Measurements from ENCODE around the gene NHEJ1. TPM values are rescaled to one million over a fixed set of nuclear protein-coding genes. Genes with fewer than 3 reads are reported as not detected.

The NHEJ1 gene
- total RNA-seq, 2 experiments from 2014 or later, result 20.7 to 23.8 TPM

- ChIA-PET CTCF (interaction anchor here (0.6 to 2.2 kb wide), 6 partner anchors 13 to 113 kb away, joined by 3 to 5 read pairs (median 4); partner anchors contain the start of genes GLB1L, SLC23A3 and STK16), POLR2A (no interaction called here)
- ATAC-seq (no peak), DNase-seq (peak; percentile 52)
- peak overlapping the region; percentile 34 for H3K27ac Mint-ChIP-seq
- H3K27me3 Mint-ChIP-seq, result no peaks in the 10 kb centered on the region
- no peaks in the 10 kb centered on the region for H3K9me3 Mint-ChIP-seq (ENCODE audit: low read depth)
- peaks cover 43% of the 10 kb centered on the region for H3K36me3 Mint-ChIP-seq (ENCODE audit: low read depth)
- no peak overlapping the region for H3K4me3 Mint-ChIP-seq
- peaks cover 54% of the 10 kb centered on the region for H3K4me1 Mint-ChIP-seq
- intact Hi-C loops (cut with DNase I, micrococcal nuclease), result no loop called here
Measured at GRCh38 chr2:219182331-219183150, 21.9 kb upstream of the NHEJ1 start.

GRCh38 chr2:219181531-219181930 lies 20.9 kb upstream of the NHEJ1 start:
- Mint-ChIP-seq H3K4me3 (no peak overlapping the region), H3K4me1 (peaks cover 44% of the 10 kb centered on the region), H3K9me3 (ENCODE audit: low read depth) (no peaks in the 10 kb centered on the region), H3K36me3 (ENCODE audit: low read depth) (peaks cover 43% of the 10 kb centered on the region), H3K27ac (peak overlapping the region; percentile 83), H3K27me3 (no peaks in the 10 kb centered on the region)
- POLR2A ChIA-PET, result no interaction called here
- CTCF ChIA-PET, result interaction anchor here (0.6 to 2.2 kb wide), 5 partner anchors 9 to 114 kb away, joined by 3 to 5 read pairs (median 3); no protein-coding TSS in a partner anchor
- ATAC-seq, result no peak
- no peak for DNase-seq
- intact Hi-C loops (cut with DNase I, micrococcal nuclease), result no loop called here

- POLR2A ChIA-PET, result no interaction called here
Measured at GRCh38 chr2:219180961-219181360, 20.3 kb upstream of the NHEJ1 start.

GRCh38 chr2:219179601-219180465 lies 19.2 kb upstream of the NHEJ1 start:
- H3K36me3 Mint-ChIP-seq (ENCODE audit: low read depth), result peaks cover 36% of the 10 kb centered on the region
- ChIA-PET POLR2A (interaction anchor here (1.0 kb wide), 1 partner anchor 27 kb away, joined by 3 read pairs; the partner anchor contains the start of gene ZFAND2B), CTCF (interaction anchor here (0.5 to 1.6 kb wide), 8 partner anchors 9 to 50 kb away, joined by 3 to 7 read pairs (median 3); partner anchors contain the start of genes ANKZF1, ATG9A, NHEJ1 and SLC23A3)
- H3K4me3 Mint-ChIP-seq, result peak overlapping the region; percentile 86
- H3K9me3 Mint-ChIP-seq (ENCODE audit: low read depth), result no peaks in the 10 kb centered on the region
- intact Hi-C loops (cut with DNase I, micrococcal nuclease), result loop anchor here (5.0 kb wide), 2 partner anchors 117 to 523 kb away; partner anchors contain the start of genes BCS1L (in 1 of the 2) and ZNF142 (in 1 of the 2)
- H3K27ac Mint-ChIP-seq, result peak overlapping the region; percentile 80
- DNase-seq (no peak), ATAC-seq (no peak)
- H3K27me3 Mint-ChIP-seq, result no peaks in the 10 kb centered on the region
- H3K4me1 Mint-ChIP-seq, result peaks cover 46% of the 10 kb centered on the region

More at GRCh38 chr2:219180961-219181360, 20.3 kb upstream of the NHEJ1 start:
- ATAC-seq (no peak), DNase-seq (no peak)
- no peaks in the 10 kb centered on the region for H3K9me3 Mint-ChIP-seq (ENCODE audit: low read depth)
- no peaks in the 10 kb centered on the region for H3K27me3 Mint-ChIP-seq
- H3K4me1 Mint-ChIP-seq, result peaks cover 41% of the 10 kb centered on the region
- intact Hi-C loops (cut with DNase I, micrococcal nuclease), result no loop called here
- peaks cover 43% of the 10 kb centered on the region for H3K36me3 Mint-ChIP-seq (ENCODE audit: low read depth)
- H3K4me3 Mint-ChIP-seq, result no peak overlapping the region
- peak overlapping the region; percentile 83 for H3K27ac Mint-ChIP-seq
- CTCF ChIA-PET, result interaction anchor here (0.7 to 2.2 kb wide), 5 partner anchors 9 to 21 kb away, joined by 3 to 5 read pairs (median 3); partner anchors contain the start of genes NHEJ1 and SLC23A3

- ATAC-seq (peak; percentile 1), DNase-seq (peak; percentile 68)
- POLR2A ChIA-PET, result no interaction called here
- Mint-ChIP-seq H3K4me1 (peaks cover 56% of the 10 kb centered on the region), H3K9me3 (ENCODE audit: low read depth) (no peaks in the 10 kb centered on the region), H3K4me3 (peak overlapping the region; percentile 86), H3K36me3 (ENCODE audit: low read depth) (peaks cover 42% of the 10 kb centered on the region), H3K27me3 (no peaks in the 10 kb centered on the region), H3K27ac (peak overlapping the region; percentile 80)
- CTCF ChIA-PET, result interaction anchor here (0.6 to 1.6 kb wide), 3 partner anchors 28 to 51 kb away, joined by 3 to 7 read pairs (median 3); partner anchors contain the start of genes ANKZF1, ATG9A and ZFAND2B
- intact Hi-C loops (cut with DNase I, micrococcal nuclease), result loop anchor here (1.0 to 5.0 kb wide), 9 partner anchors 28 to 610 kb away; partner anchors contain the start of genes ANKZF1 (in 1 of the 2), ATG9A (in 1 of the 2), BCS1L (in 1 of the 2) and CNOT9 (in 1 of the 2)
Measured at GRCh38 chr2:219178377-219179175, 18.0 kb upstream of the NHEJ1 start.

- intact Hi-C loops (cut with DNase I, micrococcal nuclease), result loop anchor here (1.0 to 5.0 kb wide), 20 partner anchors 17 to 781 kb away; partner anchors contain the start of genes ANKZF1 (in 2 of the 2), ATG9A (in 2 of the 2), DNAJB2 (in 2 of the 2) and ZFAND2B (in 2 of the 2)
- Mint-ChIP-seq H3K36me3 (ENCODE audit: low read depth) (peaks cover 39% of the 10 kb centered on the region), H3K4me1 (peaks cover 52% of the 10 kb centered on the region), H3K27me3 (no peaks in the 10 kb centered on the region), H3K4me3 (peak within 1 kb of the TSS; percentile 86), H3K27ac (peak within 1 kb of the TSS; percentile 97), H3K9me3 (ENCODE audit: low read depth) (no peaks in the 10 kb centered on the region)
- POLR2A ChIA-PET, result no interaction called here
- CTCF ChIA-PET, result interaction anchor here (0.6 to 2.0 kb wide), 3 partner anchors 19 to 176 kb away, joined by 3 to 5 read pairs (median 3); no protein-coding TSS in a partner anchor
- ATAC-seq (peak; percentile 60), DNase-seq (peak; percentile 90)
Measured at GRCh38 chr2:219177552-219178376, 17.1 kb upstream of the NHEJ1 start, which contains the start of gene RETREG2. Gene RETREG2, plus strand, starts transcription at chr2:219178275. Its CDS starts 78 bp downstream, at chr2:219178353.

- peaks cover 50% of the 10 kb centered on the region for H3K4me1 Mint-ChIP-seq
- peaks cover 37% of the 10 kb centered on the region for H3K36me3 Mint-ChIP-seq (ENCODE audit: low read depth)
- DNase-seq, result peak; percentile 93
- no peaks in the 10 kb centered on the region for H3K9me3 Mint-ChIP-seq (ENCODE audit: low read depth)
- ChIA-PET CTCF (interaction anchor here (0.6 to 3.1 kb wide), 16 partner anchors 14 to 197 kb away, joined by 3 to 29 read pairs (median 5); partner anchors contain the start of genes ABCB6, DNAJB2, NHEJ1 and ZFAND2B), POLR2A (interaction anchor here (0.7 to 1.4 kb wide), 5 partner anchors 29 to 118 kb away, joined by 3 to 8 read pairs (median 5); partner anchors contain the start of genes ANKZF1, ATG9A, TUBA4A and TUBA4B)
- intact Hi-C loops (cut with DNase I, micrococcal nuclease), result loop anchor here (1.0 to 5.0 kb wide), 15 partner anchors 17 to 781 kb away; partner anchors contain the start of genes DNAJB2 (in 2 of the 2), NHEJ1 (in 2 of the 2), ABCB6 (in 1 of the 2) and ANKZF1 (in 1 of the 2)
- no peaks in the 10 kb centered on the region for H3K27me3 Mint-ChIP-seq
- ATAC-seq, result peak; percentile 81
- H3K4me3 Mint-ChIP-seq, result peak within 1 kb of the TSS; percentile 86
- peak within 1 kb of the TSS; percentile 97 for H3K27ac Mint-ChIP-seq
Measured at GRCh38 chr2:219176818-219177551, 16.4 kb upstream of the NHEJ1 start, which contains the start of gene CNPPD1. Gene CNPPD1, minus strand, starts transcription at chr2:219176925. Its CDS starts 97 bp downstream, at chr2:219176828.

- ATAC-seq, result peak; percentile 18
- Mint-ChIP-seq H3K36me3 (ENCODE audit: low read depth) (peaks cover 34% of the 10 kb centered on the region), H3K27ac (peak overlapping the region; percentile 68), H3K4me3 (peak overlapping the region; percentile 86), H3K27me3 (no peaks in the 10 kb centered on the region), H3K9me3 (ENCODE audit: low read depth) (no peaks in the 10 kb centered on the region), H3K4me1 (peaks cover 46% of the 10 kb centered on the region)
- CTCF ChIA-PET, result interaction anchor here (0.6 to 3.1 kb wide), 21 partner anchors 10 to 196 kb away, joined by 3 to 29 read pairs (median 4); partner anchors contain the start of genes ABCB6, DNAJB2, NHEJ1 and ZFAND2B
- DNase-seq, result peak; percentile 57
- POLR2A ChIA-PET, result interaction anchor here (0.6 to 1.4 kb wide), 8 partner anchors 30 to 119 kb away, joined by 3 to 8 read pairs (median 4); partner anchors contain the start of genes ANKZF1, ATG9A, DNAJB2 and TUBA4A
- intact Hi-C loops (cut with DNase I, micrococcal nuclease), result loop anchor here (1.0 to 5.0 kb wide), 6 partner anchors 16 to 519 kb away; partner anchors contain the start of genes BCS1L (in 1 of the 2), CHPF (in 1 of the 2), NHEJ1 (in 1 of the 2) and TTLL4 (in 1 of the 2)
Measured at GRCh38 chr2:219175928-219176817, 15.6 kb upstream of the NHEJ1 start.

All from activated CD4-positive, alpha-beta T cell treated with anti-CD3 and anti-CD28 coated beads for 36 hours (primary cell).